Fibroblast of the aortic adventitia (primary cell): ENCODE measurements around the gene KCNIP3. TPM values are rescaled to one million over a fixed set of nuclear protein-coding genes. Genes with fewer than 3 reads are reported as not detected.

Experiments
- DNase-seq: peaks from one replicate; pipeline ENCODE4 v3.0.0-alpha.2; 2010; ENCODE audit warnings: low read depth
- H3K4me3 ChIP-seq: 2 replicates; pipeline ENCODE4 v1.5.1; 2011; ENCODE audit warnings: low read depth, mild to moderate bottlenecking, control low read depth, low read length, moderate library complexity
- total RNA-seq: library from RNA; depleted of rRNA; stranded (reverse); fragments of >200 nt; gene quantifications from 2 replicates; pipeline ENCODE4 v1.2.3, GENCODE V29; 2012; ENCODE audit warnings: low replicate concordance
- TF ChIP-seq, protein P1 (sequence below): IDR thresholded peaks from 2 replicates; pipeline ENCODE4 v1.5.1; 2011; ENCODE audit warnings: mild to moderate bottlenecking, low read length, control low read depth, inconsistent platforms; ENCODE audit not compliant: insufficient read depth

KCNIP3 gene
- total RNA-seq, 1 donor = 2.9 TPM

DNA sequence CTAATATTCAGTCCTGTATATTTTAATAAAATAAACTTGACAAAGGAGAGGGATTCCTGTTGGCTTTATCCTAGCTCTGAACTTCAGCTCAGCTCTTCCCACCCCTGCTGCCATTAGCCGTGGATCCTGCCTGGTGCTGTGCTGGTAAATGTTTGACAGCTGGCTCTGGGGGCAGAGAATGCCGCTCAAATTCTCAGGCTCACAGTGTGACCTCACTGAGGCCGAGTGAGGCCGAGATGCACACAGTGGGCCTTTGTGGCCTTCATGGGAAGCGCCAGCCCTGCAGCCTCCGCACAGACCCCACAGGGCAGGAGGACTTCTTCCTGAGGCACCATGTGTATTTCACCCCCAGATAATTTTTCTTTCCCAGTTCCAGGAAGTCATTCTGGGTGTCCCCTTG, 88.9 kb downstream of the KCNIP3 start:
- H3K4me3 ChIP-seq = no peak overlapping the region
- TF ChIP-seq, protein P1, sequence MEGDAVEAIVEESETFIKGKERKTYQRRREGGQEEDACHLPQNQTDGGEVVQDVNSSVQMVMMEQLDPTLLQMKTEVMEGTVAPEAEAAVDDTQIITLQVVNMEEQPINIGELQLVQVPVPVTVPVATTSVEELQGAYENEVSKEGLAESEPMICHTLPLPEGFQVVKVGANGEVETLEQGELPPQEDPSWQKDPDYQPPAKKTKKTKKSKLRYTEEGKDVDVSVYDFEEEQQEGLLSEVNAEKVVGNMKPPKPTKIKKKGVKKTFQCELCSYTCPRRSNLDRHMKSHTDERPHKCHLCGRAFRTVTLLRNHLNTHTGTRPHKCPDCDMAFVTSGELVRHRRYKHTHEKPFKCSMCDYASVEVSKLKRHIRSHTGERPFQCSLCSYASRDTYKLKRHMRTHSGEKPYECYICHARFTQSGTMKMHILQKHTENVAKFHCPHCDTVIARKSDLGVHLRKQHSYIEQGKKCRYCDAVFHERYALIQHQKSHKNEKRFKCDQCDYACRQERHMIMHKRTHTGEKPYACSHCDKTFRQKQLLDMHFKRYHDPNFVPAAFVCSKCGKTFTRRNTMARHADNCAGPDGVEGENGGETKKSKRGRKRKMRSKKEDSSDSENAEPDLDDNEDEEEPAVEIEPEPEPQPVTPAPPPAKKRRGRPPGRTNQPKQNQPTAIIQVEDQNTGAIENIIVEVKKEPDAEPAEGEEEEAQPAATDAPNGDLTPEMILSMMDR = no peak
- DNase-seq = no peak

GRCh38 chr2:95387358-95387757, 90.2 kb downstream of the KCNIP3 start:
- no peak for DNase-seq
- no peak overlapping the region for H3K4me3 ChIP-seq
- TF ChIP-seq, protein P1 = no peak

DNA sequence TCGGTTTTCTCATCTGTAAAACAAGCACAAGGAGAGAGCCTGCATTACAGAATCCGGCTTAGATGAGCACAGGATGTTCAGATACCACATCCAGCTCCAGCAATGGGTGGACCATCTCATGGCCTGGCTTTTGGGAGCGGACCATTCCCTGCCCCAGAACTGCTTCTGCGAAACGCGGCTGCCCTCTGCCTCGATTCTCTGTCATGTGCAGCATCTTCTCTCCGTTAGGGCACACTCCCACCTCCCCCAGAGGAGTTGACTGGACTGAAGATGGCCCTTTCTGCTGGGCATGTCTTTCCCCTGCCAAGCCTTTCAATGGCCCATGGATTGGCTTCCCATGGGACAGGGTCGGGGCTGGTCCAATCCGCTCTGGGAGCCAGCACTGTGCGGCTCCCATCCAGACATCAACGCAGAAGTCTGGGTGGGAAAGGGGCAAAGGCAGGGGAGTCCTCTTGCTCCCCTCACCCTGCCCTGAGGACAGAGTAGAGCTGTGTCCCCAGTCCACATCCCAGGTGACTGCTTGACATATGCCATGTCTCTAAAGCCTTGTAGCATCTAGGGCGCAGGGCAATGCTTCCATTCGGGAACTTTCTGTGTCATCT, 91.0 kb downstream of the KCNIP3 start:
- no peak for DNase-seq
- H3K4me3 ChIP-seq = no peak overlapping the region
- TF ChIP-seq, protein P1 = no peak

GRCh38 chr2:95388856-95389244, 91.7 kb downstream of the KCNIP3 start:
- no peak for DNase-seq
- no peak overlapping the region for H3K4me3 ChIP-seq
- TF ChIP-seq, protein P1 = no peak

- peak; percentile 67 for DNase-seq
- TF ChIP-seq, protein P1 = peak; percentile 97
- H3K4me3 ChIP-seq = no peak overlapping the region
Measured at GRCh38 chr2:95389245-95390119, 92.3 kb downstream of the KCNIP3 start.

GRCh38 chr2:95390272-95390880, 93.2 kb downstream of the KCNIP3 start:
- no peak for DNase-seq
- TF ChIP-seq, protein P1 = no peak
- no peak overlapping the region for H3K4me3 ChIP-seq
